KOPT-K1 (cell line): ENCODE data around the gene NDST4.

Experiments
- H3K27ac ChIP-seq: fragments of 200-600 bp; sonication (generic); 2 replicates; pipeline ENCODE4 v1.5.1; 2016; ENCODE audit warnings: antibody characterized with exemption, mild to moderate bottlenecking, low read depth, low read length; ENCODE audit not compliant: poor library complexity, severe bottlenecking
- H3K36me3 ChIP-seq: fragments of 200-600 bp; sonication (generic); 2 replicates; pipeline ENCODE4 v1.5.1; 2017; ENCODE audit warnings: antibody characterized with exemption, mild to moderate bottlenecking, low read length, moderate library complexity; ENCODE audit not compliant: insufficient read depth
- H3K9me3 ChIP-seq: fragments of 200-600 bp; sonication (generic); 2 replicates; pipeline ENCODE4 v1.5.1; 2017; ENCODE audit warnings: antibody characterized with exemption, low read length, mild to moderate bottlenecking; ENCODE audit not compliant: insufficient read depth, poor library complexity, severe bottlenecking

NDST4 gene

DNA sequence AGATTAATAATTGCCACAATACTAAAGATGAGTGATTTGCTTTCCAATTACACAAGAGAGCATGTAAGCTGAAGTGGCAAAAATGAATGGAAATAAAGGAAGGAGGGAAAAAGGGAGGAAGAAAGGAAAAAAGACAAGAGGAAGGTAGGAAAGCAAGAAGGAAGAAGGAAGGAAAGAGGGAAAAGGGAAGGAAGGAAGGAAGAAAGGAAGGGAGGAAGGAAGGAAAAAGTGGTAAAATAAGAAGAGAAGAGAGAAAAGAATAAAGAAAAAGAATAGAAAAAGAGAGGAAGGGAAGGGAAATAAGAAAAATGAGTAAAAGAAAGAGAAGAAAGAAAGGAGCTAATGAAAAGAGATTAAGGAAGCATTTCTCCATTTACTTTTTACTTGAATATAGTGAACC, 4.6 kb downstream of the NDST4 start:
- Histone ChIP-seq H3K27ac (no peak overlapping the region), H3K9me3 (no peaks in the 10 kb centered on the region), H3K36me3 (no peaks in the 10 kb centered on the region)

DNA sequence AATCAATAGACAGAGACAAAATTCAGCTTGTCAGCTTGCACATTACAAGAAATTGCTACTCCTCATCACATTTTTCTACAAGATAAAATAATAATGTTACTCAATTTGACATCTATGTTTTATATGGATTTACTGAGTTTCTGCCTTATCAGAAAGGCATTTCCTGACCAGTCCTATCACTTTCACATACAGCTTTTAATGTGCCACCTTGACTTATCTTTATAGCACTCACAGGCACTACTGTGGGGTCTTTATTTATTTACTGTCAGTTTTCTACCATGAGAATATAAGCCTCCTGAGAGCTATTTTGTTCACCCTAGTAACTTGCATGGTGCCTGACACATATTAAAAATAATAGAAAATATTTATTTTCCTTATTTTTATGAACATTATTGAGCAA, 6.0 kb downstream of the NDST4 start:
- Histone ChIP-seq H3K27ac (no peak overlapping the region), H3K9me3 (no peaks in the 10 kb centered on the region), H3K36me3 (no peaks in the 10 kb centered on the region)

DNA sequence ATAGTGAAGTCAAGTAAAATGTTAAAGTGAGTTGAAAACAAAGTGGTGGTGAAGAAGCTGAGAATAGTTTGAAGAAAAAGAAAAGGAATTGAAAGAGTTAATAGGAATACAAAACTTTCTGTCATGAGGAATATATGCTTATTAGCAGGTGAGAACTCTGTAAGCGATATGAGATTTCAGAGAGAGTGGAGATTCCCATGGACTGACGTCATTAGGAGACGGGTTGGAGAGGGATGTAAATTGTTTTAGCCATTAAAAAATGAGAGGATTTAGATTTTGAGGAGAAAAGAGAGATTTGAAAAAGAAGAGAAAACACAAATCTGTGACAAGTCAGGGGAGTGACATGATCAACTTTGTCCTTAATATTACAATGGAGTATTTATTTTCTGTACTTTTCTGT, 11.7 kb downstream of the NDST4 start:
- Histone ChIP-seq H3K36me3 (no peaks in the 10 kb centered on the region), H3K27ac (no peak overlapping the region), H3K9me3 (no peaks in the 10 kb centered on the region)

DNA sequence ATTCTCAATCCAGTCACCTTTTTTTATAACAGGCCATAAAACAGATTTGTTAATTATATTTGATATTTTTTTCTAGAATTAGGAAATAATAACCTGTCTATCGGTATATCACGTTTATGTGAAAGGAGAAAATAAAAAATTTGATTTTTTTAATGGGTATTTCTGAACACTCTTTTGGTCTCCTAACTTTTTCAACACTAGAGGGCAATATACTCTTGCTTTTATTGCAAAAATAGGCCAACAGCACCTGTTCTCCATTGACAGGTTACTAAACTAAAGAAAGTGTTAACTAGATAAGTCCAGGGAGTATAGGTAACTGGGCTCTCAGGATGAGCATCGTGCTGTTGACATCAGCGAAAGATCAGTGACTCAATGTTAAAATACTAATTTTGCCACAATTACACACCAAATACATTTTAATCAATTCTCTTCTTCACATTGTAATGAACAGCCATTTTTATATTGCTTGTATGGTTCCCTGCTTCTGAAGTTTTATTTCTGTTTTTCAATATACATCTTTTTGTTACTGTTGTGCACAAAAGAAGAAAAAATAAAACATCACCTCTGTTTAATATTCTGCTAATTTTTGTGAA, 22.8 kb downstream of the NDST4 start:
- H3K36me3 ChIP-seq, result no peaks in the 10 kb centered on the region
- no peaks in the 10 kb centered on the region for H3K9me3 ChIP-seq
- H3K27ac ChIP-seq, result no peak overlapping the region

DNA sequence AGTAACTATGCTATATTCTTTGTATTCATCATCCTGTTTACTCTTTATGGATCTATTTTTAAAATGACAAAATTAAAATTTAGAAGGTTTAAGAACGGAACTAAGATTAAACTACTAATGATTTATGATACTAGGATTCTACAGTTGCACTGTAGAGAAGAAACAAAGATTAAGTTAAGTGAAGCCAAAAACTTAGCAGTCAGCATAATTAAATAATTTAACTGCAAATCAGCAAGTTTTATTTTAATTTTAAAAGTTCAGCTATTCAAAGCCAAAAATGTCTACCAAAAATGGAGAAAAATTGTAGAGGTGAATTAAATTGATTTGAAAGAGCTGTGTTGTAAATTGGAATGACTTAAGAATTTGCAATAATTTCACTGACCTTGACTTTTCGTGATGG, 30.8 kb downstream of the NDST4 start:
- no peak overlapping the region for H3K27ac ChIP-seq
- no peaks in the 10 kb centered on the region for H3K36me3 ChIP-seq
- peaks cover 7% of the 10 kb centered on the region for H3K9me3 ChIP-seq

DNA sequence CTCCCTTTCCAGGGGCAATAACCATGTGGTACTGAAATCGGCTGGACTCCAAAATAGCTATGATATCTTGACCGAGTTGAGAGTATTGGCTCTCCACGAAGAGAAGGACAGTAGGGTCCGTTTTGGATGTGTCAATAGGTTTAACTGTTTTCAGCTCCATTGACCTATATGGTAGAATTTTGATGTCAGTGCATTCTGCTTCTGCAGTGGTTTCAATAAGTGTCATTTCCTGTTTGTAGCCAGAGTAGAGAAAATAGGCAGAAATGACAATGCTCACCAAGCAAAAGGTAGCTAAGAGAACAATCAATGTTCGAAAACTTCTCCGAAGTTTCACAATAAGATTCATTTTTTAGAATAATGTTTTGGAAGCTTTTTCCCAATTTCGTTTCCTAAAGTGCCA, 36.7 kb downstream of the NDST4 start:
- Histone ChIP-seq H3K9me3 (no peaks in the 10 kb centered on the region), H3K36me3 (no peaks in the 10 kb centered on the region), H3K27ac (no peak overlapping the region)

DNA sequence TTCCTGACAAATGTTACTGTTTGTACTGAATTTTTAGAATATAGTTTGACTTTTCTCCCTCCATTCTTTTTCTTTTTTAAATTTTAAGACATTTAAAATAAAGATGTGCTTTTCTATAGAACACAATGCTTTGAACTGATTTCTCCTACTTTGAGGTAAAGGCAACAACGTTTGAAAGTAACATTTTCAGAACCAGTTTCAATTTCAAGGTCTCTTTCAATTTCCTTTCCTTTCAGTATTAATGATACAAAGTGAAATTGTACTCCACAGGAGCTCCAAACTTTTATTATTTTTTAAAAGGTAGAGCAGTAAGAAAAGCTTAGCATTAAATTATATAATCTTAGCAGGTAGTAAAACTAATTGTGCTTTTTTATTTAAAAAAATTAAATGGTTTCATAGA, 54.9 kb downstream of the NDST4 start:
- no peak overlapping the region for H3K27ac ChIP-seq
- no peaks in the 10 kb centered on the region for H3K9me3 ChIP-seq
- no peaks in the 10 kb centered on the region for H3K36me3 ChIP-seq

DNA sequence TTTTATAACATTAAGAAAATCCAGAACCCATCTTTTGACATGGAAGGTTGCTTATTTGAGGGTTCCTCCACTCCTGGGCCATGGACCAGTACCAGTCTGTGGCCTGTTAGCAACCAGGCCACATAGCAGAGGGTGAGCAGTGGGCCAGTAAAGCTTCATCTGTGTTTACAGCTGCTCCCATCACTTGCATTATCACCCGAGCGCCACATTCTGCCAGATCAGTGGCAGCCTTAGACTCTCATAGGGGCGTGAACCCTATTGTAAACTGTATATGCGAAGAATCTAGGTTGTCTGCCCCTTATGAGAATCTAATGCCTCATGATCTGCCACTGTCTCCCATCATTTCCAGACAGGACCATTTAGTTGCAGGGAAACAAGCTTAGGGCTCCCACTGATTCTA, 58.6 kb downstream of the NDST4 start:
- Histone ChIP-seq H3K27ac (no peak overlapping the region), H3K9me3 (no peaks in the 10 kb centered on the region), H3K36me3 (no peaks in the 10 kb centered on the region)

DNA sequence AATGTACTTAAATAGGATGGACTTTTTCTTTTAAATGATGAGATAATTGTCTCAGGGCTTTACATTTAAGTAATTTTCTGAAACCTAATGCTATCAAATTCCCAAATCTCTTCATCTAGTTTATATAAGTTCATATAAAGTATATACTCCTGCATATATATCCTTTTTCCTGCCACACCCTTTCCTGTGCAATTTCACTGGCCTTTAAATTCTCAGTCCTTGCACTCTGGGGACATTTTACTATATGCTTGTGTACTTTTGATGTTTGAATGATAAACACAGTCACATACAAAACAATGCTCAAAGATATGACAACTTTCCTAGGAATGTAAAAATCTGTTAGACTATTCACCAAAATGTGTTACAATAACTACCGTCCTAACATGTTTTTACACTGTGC, 60.1 kb downstream of the NDST4 start:
- H3K9me3 ChIP-seq, result no peaks in the 10 kb centered on the region
- no peaks in the 10 kb centered on the region for H3K36me3 ChIP-seq
- H3K27ac ChIP-seq, result no peak overlapping the region

DNA sequence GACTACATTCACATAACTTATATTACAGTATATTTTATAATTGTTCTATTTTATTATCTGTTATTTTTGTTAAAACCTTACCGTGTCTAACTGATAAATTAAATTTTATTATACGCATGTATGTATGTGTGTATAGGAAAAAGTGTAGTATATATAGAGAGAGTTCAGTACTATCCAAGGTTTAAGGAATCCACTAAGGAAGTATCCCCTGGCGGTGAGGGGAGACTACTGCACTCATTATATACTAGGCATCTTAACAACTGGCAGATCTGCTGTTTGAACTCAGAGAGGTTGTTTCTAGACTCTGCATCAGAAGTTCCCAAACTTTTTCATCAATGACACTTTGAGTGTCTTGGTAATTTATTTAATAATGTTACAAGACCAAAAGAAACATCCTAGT, 70.9 kb downstream of the NDST4 start:
- H3K36me3 ChIP-seq, result no peaks in the 10 kb centered on the region
- no peak overlapping the region for H3K27ac ChIP-seq
- no peaks in the 10 kb centered on the region for H3K9me3 ChIP-seq

DNA sequence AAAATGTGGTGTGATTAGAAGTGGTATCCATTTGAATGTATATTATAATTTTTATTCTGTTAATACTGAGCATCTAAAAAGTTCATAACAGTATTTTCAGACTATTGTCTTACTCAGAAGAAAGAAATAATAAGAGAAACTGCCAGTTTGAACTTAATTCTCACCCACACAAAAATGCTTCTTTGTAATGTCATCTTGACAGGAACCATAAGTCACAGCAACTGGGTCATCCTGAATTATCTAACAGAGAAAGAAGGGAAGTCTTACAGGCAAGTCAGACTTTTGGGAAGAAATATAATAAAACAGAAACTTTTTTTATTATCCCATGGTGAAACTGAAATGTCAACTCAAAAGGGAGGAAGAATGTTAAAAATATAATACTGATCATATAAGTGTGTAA, 83.1 kb downstream of the NDST4 start:
- H3K36me3 ChIP-seq, result no peaks in the 10 kb centered on the region
- no peak overlapping the region for H3K27ac ChIP-seq
- H3K9me3 ChIP-seq, result no peaks in the 10 kb centered on the region

DNA sequence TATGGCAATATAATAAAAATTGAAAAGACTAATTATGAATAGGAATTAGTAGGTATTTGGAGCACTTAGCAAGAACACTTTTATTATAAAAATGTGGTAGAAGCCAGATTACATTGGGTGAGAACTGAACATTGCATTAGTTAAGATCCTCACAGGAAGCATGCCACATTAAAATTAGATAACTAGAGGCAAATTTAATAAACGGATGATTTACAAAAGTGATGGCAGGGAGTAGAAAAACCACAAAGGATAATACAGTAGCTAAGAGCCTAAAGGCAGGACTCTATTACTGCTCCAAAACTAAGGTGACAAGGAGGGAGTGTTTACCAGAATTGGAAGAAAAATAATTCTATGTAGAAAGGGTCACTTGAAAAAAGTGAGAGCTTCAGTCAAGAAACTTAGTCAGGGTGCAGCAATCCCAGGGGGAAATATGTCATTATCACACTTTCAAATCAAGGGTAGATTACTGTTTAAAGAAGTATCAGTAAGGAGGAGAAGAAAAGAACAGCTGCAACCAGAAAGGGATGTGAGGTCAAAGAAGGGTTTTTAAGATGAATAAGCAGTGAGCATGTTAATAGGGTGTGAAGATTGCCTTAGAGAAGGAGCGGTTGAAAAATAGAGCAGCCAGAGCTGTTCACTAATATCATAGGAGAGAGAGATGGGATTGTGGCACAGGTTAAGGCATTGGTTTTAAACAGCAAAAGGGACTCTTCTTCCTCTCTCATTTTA, 84.6 kb downstream of the NDST4 start:
- H3K36me3 ChIP-seq, result no peaks in the 10 kb centered on the region
- H3K9me3 ChIP-seq, result no peaks in the 10 kb centered on the region
- no peak overlapping the region for H3K27ac ChIP-seq

DNA sequence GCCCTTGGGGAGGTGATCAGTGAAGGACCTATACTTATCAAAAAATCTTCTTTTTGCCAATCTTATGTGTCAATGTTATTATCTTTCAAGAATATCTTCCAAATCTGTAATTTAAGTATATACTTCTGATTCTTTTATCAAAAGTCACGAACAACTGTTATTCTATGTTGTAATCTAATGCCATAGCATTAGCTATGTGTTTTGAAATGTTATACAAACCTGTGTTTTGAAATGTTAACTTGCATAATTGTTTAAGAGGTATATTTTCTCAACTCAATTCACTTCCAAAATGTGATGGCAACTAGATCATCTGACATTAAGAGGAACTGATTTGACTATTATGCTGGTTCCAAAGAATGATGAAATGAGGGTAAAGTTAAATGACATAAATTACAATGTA, 113.5 kb downstream of the NDST4 start:
- Histone ChIP-seq H3K9me3 (no peaks in the 10 kb centered on the region), H3K27ac (no peak overlapping the region), H3K36me3 (no peaks in the 10 kb centered on the region)

DNA sequence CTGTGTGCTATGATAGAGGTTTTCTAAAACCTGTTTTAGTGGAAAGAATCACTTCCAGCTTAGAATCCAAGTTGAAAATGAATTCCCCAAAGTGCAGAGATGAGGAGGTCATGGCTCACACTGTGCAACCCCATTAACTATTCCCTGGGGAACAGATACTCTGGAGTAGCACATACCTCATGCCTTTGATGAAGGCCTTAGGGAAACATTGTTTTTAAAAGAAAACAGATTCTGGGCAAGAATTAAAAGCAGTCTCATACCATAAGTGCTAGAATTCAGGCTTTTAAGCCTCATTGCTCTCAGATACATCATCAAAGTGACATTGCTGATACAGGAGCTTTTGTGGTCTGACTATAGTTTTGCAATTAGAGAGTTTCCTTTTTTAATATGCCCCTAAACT, 115.1 kb downstream of the NDST4 start:
- no peak overlapping the region for H3K27ac ChIP-seq
- H3K9me3 ChIP-seq, result no peaks in the 10 kb centered on the region
- H3K36me3 ChIP-seq, result no peaks in the 10 kb centered on the region

DNA sequence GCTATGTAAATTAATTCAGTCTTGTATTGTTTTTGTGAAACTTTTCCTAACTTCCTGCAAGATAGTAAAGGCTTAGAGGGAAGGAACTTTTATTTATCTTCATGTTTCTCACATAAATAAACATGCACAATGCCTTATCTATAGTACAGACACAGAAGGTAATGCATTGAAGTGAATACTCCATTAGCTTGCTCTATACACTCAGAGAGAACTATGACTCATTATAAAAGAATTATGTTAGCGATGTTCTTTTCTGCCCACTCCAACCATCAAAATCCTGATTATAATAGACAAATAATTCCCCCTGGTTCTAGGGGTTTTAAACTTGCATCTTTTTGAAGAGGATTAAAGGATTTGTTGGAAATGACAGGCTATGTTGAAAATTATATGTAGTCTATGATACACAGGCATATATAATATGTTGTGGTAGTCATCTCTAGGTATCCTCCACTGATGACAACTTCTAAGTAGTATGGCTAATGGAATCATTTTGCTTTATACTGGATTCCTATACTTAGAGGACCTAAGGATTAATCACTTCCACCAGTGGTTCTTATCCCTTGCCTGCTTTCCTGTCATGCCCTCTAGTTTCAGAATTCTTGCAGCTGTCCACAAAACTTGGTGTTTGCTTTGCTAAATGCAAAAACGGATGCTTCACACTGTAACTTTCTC, 115.7 kb downstream of the NDST4 start:
- Histone ChIP-seq H3K9me3 (no peaks in the 10 kb centered on the region), H3K27ac (no peak overlapping the region), H3K36me3 (no peaks in the 10 kb centered on the region)

DNA sequence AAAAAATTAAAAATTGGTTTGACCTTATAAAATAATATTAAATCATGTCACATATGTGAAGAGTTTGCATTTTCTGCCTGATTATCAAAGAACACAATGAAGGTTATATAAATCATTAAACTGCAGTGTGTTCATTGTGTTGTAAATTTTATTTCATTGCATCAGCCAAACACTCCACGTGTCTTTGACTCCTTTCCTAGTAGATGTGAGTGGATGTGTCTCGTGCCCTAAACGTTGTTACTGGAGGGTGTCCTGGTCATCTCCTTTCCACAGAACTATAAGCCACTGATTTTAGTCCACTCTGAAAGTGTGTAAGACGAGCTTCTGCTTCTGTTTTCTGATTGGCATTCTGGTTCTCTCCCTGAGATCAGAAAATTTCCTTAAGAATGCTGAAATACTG, 127.3 kb downstream of the NDST4 start:
- Histone ChIP-seq H3K36me3 (no peaks in the 10 kb centered on the region), H3K27ac (no peak overlapping the region), H3K9me3 (no peaks in the 10 kb centered on the region)
